ENCODE results near the gene SLC15A5.

SLC15A5 gene

GRCh38 chr12:16152885-16153673, 124.4 kb downstream of the SLC15A5 start:
- no peaks in the 10 kb centered on the region for H3K9me3 ChIP-seq (ENCODE audit: insufficient read depth, low read length)
- H3K4me3 ChIP-seq (ENCODE audit: low read length): no peak overlapping the region
- TF ChIP-seq EZH2phosphoT487 (IDR thresholded peaks at IDR 0.05; ENCODE audit: low read depth) (no peak), CTCF (IDR thresholded peaks at IDR 0.05; ENCODE audit: low read depth, low read length) (no peak)
- H3K79me2 ChIP-seq (ENCODE audit: low read length): no peaks in the 10 kb centered on the region
- no peaks in the 10 kb centered on the region for H3K27me3 ChIP-seq (ENCODE audit: low read depth, low read length)
- no peak overlapping the region for H3K9ac ChIP-seq (ENCODE audit: low read length)
- H4K20me1 ChIP-seq (ENCODE audit: insufficient read depth, low read length): no peaks in the 10 kb centered on the region
- no peaks in the 10 kb centered on the region for H3K36me3 ChIP-seq (replicated peaks; ENCODE audit: low read depth, low read length)
- no peak overlapping the region for H2AFZ ChIP-seq (ENCODE audit: low read depth, low read length)
- H3K4me2 ChIP-seq (ENCODE audit: low read length): no peak overlapping the region
- H3K27ac ChIP-seq (ENCODE audit: low read length): no peak overlapping the region
- H3K4me1 ChIP-seq (ENCODE audit: low read length): no peaks in the 10 kb centered on the region

GRCh38 chr12:16150276-16150675, 127.2 kb downstream of the SLC15A5 start:
- Histone ChIP-seq H3K9me3 (ENCODE audit: insufficient read depth, low read length) (no peaks in the 10 kb centered on the region), H3K79me2 (ENCODE audit: low read length) (no peaks in the 10 kb centered on the region), H2AFZ (ENCODE audit: low read depth, low read length) (no peak overlapping the region), H3K27me3 (ENCODE audit: low read depth, low read length) (no peaks in the 10 kb centered on the region), H3K4me2 (ENCODE audit: low read length) (no peak overlapping the region), H3K9ac (ENCODE audit: low read length) (no peak overlapping the region), H3K36me3 (replicated peaks; ENCODE audit: low read depth, low read length) (no peaks in the 10 kb centered on the region), H3K4me1 (ENCODE audit: low read length) (no peaks in the 10 kb centered on the region), H3K4me3 (ENCODE audit: low read length) (no peak overlapping the region), H4K20me1 (ENCODE audit: insufficient read depth, low read length) (no peaks in the 10 kb centered on the region), H3K27ac (ENCODE audit: low read length) (no peak overlapping the region)
- no peak for TF ChIP-seq EZH2phosphoT487 (IDR thresholded peaks at IDR 0.05; ENCODE audit: low read depth)
- no peak for TF ChIP-seq CTCF (IDR thresholded peaks at IDR 0.05; ENCODE audit: low read depth, low read length)

GRCh38 chr12:16148938-16149337, 128.5 kb downstream of the SLC15A5 start:
- H3K4me2 ChIP-seq (ENCODE audit: low read length): no peak overlapping the region
- no peaks in the 10 kb centered on the region for H3K79me2 ChIP-seq (ENCODE audit: low read length)
- no peak overlapping the region for H3K9ac ChIP-seq (ENCODE audit: low read length)
- no peaks in the 10 kb centered on the region for H3K9me3 ChIP-seq (ENCODE audit: insufficient read depth, low read length)
- TF ChIP-seq CTCF (IDR thresholded peaks at IDR 0.05; ENCODE audit: low read depth, low read length) (no peak), EZH2phosphoT487 (IDR thresholded peaks at IDR 0.05; ENCODE audit: low read depth) (no peak)
- no peaks in the 10 kb centered on the region for H3K27me3 ChIP-seq (ENCODE audit: low read depth, low read length)
- no peaks in the 10 kb centered on the region for H4K20me1 ChIP-seq (ENCODE audit: insufficient read depth, low read length)
- H3K36me3 ChIP-seq (replicated peaks; ENCODE audit: low read depth, low read length): no peaks in the 10 kb centered on the region
- H3K4me1 ChIP-seq (ENCODE audit: low read length): no peaks in the 10 kb centered on the region
- H3K27ac ChIP-seq (ENCODE audit: low read length): no peak overlapping the region
- no peak overlapping the region for H3K4me3 ChIP-seq (ENCODE audit: low read length)
- H2AFZ ChIP-seq (ENCODE audit: low read depth, low read length): no peak overlapping the region
